HepG2 (cell line): Measurements from ENCODE around the gene SCGB2B2. TPM values are rescaled to one million over a fixed set of nuclear protein-coding genes. Genes with fewer than 3 reads are reported as not detected.

Source experiments
- AGO2 ChIP-seq: fragments of 200-400 bp; formaldehyde crosslinking; optimal IDR thresholded peaks from 2 replicates; pipeline ENCODE3; 2017; ENCODE audit warnings: mild to moderate bottlenecking, low read depth, low read length, moderate library complexity
- ASH2L ChIP-seq: fragments of 300-600, 200-600 bp; sonication (generic); IDR thresholded peaks from 2 replicates; pipeline ENCODE4 v1.7.0; 2017; ENCODE audit warnings: low read depth, mild to moderate bottlenecking, moderate library complexity, mixed read lengths, low read length; ENCODE audit not compliant: insufficient read length
- CENPX ChIP-seq: sonication (generic); formaldehyde crosslinking; IDR thresholded peaks from 2 replicates; pipeline ENCODE4 v1.9.0; 2021; ENCODE audit warnings: mild to moderate bottlenecking, missing genetic modification reagents, moderate library complexity
- CREBL2 ChIP-seq: sonication (generic); formaldehyde crosslinking; IDR thresholded peaks from 2 replicates; pipeline ENCODE4 v1.8.1; 2023; ENCODE audit warnings: missing genetic modification reagents, mild to moderate bottlenecking, borderline replicate concordance
- DPF2 ChIP-seq: sonication (generic); formaldehyde crosslinking; IDR thresholded peaks from 2 replicates; pipeline ENCODE4 v1.4.0; 2020; ENCODE audit warnings: mild to moderate bottlenecking, low read depth, missing genetic modification reagents, borderline replicate concordance
- ELF3 ChIP-seq: IDR thresholded peaks from 2 replicates; pipeline ENCODE4 v1.6.1; 2016; ENCODE audit warnings: missing genetic modification reagents, missing compliant biosample characterization
- ETV5 ChIP-seq: IDR thresholded peaks from 2 replicates; pipeline ENCODE4 v1.6.1; 2018; ENCODE audit warnings: missing biosample characterization, missing genetic modification reagents, inconsistent platforms, borderline replicate concordance
- HOXA7 ChIP-seq: sonication (generic); formaldehyde crosslinking; IDR thresholded peaks from 2 replicates; pipeline ENCODE4 v1.8.1; 2022; ENCODE audit warnings: mild to moderate bottlenecking, missing genetic modification reagents, moderate library complexity
- MTA1 ChIP-seq: sonication (generic); formaldehyde crosslinking; IDR thresholded peaks from 2 replicates; pipeline ENCODE4 v1.4.0; 2020; ENCODE audit warnings: missing genetic modification reagents, mild to moderate bottlenecking, borderline replicate concordance
- NFKB2 ChIP-seq: sonication (generic); formaldehyde crosslinking; IDR thresholded peaks from 2 replicates; pipeline ENCODE4 v1.4.0; 2020; ENCODE audit warnings: missing genetic modification reagents, borderline replicate concordance
- PHF21A ChIP-seq: sonication (generic); formaldehyde crosslinking; IDR thresholded peaks from 2 replicates; pipeline ENCODE4 v1.5.0; 2020; ENCODE audit warnings: mild to moderate bottlenecking, missing genetic modification reagents
- PHF8 ChIP-seq: sonication (generic); formaldehyde crosslinking; IDR thresholded peaks from 2 replicates; pipeline ENCODE4 v1.5.0; 2020; ENCODE audit warnings: missing genetic modification reagents
- PRMT3 ChIP-seq: sonication (generic); formaldehyde crosslinking; IDR thresholded peaks from 2 replicates; pipeline ENCODE4 v1.8.1; 2022; ENCODE audit warnings: low read depth, mild to moderate bottlenecking, moderate library complexity, missing genetic modification reagents, borderline replicate concordance
- SAP130 ChIP-seq: IDR thresholded peaks from 2 replicates; pipeline ENCODE4 v1.6.1; 2016; ENCODE audit warnings: low read depth
- SIX1 ChIP-seq: sonication (generic); formaldehyde crosslinking; IDR thresholded peaks from 2 replicates; pipeline ENCODE4 v1.4.0; 2020; ENCODE audit warnings: missing genetic modification reagents, borderline replicate concordance
- SIX4 ChIP-seq: sonication (generic); formaldehyde crosslinking; IDR thresholded peaks from 2 replicates; pipeline ENCODE4 v1.4.0; 2020; ENCODE audit warnings: missing genetic modification reagents
- SMARCE1 ChIP-seq: fragments of 450-650 bp; IDR thresholded peaks from 2 replicates; pipeline ENCODE4 v1.6.1; 2017; ENCODE audit warnings: borderline replicate concordance
- SRSF4 ChIP-seq: fragments of 200-400 bp; formaldehyde crosslinking; IDR thresholded peaks from one replicate; pipeline ENCODE4 v1.6.1; 2018; ENCODE audit warnings: mild to moderate bottlenecking, low read depth, low read length, moderate library complexity; ENCODE audit not compliant: poor library complexity, severe bottlenecking
- YEATS4 ChIP-seq: sonication (generic); formaldehyde crosslinking; IDR thresholded peaks from 2 replicates; pipeline ENCODE4 v1.4.0; 2020; ENCODE audit warnings: missing genetic modification reagents, borderline replicate concordance
- ZFX ChIP-seq: sonication (generic); formaldehyde crosslinking; IDR thresholded peaks from 2 replicates; pipeline ENCODE4 v1.4.0; 2020; ENCODE audit warnings: mild to moderate bottlenecking, low read depth, missing genetic modification reagents, moderate library complexity
- ZKSCAN8 ChIP-seq: IDR thresholded peaks from 2 replicates; pipeline ENCODE4 v1.6.1; 2016; ENCODE audit warnings: borderline replicate concordance, missing genetic modification reagents, missing compliant biosample characterization
- ZNF136 ChIP-seq: sonication (generic); formaldehyde crosslinking; IDR thresholded peaks from 2 replicates; pipeline ENCODE4 v1.8.1; 2022; ENCODE audit warnings: low read depth, mild to moderate bottlenecking, moderate library complexity, missing genetic modification reagents
- ZNF33A ChIP-seq: sonication (generic); formaldehyde crosslinking; IDR thresholded peaks from 2 replicates; pipeline ENCODE4 v1.5.1; 2020; ENCODE audit warnings: missing genetic modification reagents, mild to moderate bottlenecking, moderate library complexity, borderline replicate concordance
- ZNF547 ChIP-seq: sonication (generic); formaldehyde crosslinking; IDR thresholded peaks from 2 replicates; pipeline ENCODE4 v1.5.1; 2020; ENCODE audit warnings: mild to moderate bottlenecking, missing genetic modification reagents
- ZNF556 ChIP-seq: sonication (generic); formaldehyde crosslinking; IDR thresholded peaks from 2 replicates; pipeline ENCODE4 v1.4.0; 2020; ENCODE audit warnings: mild to moderate bottlenecking, missing genetic modification reagents, borderline replicate concordance
- ZNF777 ChIP-seq: sonication (generic); formaldehyde crosslinking; IDR thresholded peaks from 2 replicates; pipeline ENCODE4 v1.4.0; 2020; ENCODE audit warnings: missing genetic modification reagents
- polyA plus RNA-seq, 8 experiments: library from polyadenylated mRNA; depleted of rRNA in 3 of 8; stranded (reverse) in 7 of 8; unstranded in 1 of 8; fragments of >200 nt; fragmentation: Illumina TruSeq in 4 of 8; extraction: Trizol in 4 of 8; gene quantifications; 2 replicates each; pipeline versions ENCODE4 v1.2.1 to v1.2.3, GENCODE V29; 2011 to 2016; ENCODE audit warnings: low read depth in 4 of 8, missing spikeins in 1 of 8, mixed read lengths in 1 of 8; ENCODE audit not compliant: insufficient read depth in 1 of 8
- total RNA-seq, 5 experiments: library from RNA; depleted of rRNA; stranded (reverse); fragments of >200 nt; fragmentation: Illumina TruSeq; extraction: Trizol; gene quantifications; 2 replicates each; pipeline ENCODE4 v1.2.3, GENCODE V29; 2016; ENCODE audit warnings: low read depth in 1 of 5
- TF ChIP-seq, protein P1 (sequence below): sonication (generic); formaldehyde crosslinking; IDR thresholded peaks from 2 replicates; pipeline ENCODE4 v1.8.1; 2023; ENCODE audit warnings: missing genetic modification reagents, inconsistent platforms, borderline replicate concordance
- TF ChIP-seq, protein P2 (sequence below): IDR thresholded peaks from 2 replicates; pipeline ENCODE4 v1.6.1; 2016

SCGB2B2 gene
- total and polyA plus RNA-seq, 2 of the 13 experiments (the other 11 are each of a cell fraction or from before 2014, with no cell fraction given) = 0.03 TPM; not detected in 1

DNA sequence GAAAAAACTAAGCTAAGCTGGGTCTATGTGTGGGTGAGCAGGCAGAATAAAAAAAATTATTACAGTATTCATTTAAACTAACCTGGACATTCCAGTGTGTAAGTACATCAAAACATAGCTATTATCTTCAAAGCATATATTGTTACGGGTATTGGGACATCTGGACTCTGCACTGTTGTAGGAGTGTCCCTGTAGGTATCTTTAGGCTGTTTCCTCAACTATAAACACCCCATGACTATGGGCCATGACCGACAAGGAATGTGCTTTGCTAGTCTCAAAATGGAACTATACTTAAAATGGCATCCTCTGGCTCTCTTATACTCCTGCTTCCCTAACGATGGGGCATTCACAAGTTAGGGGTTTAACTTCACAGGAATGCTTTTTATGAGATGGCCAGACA is 3.4 kb downstream of the SCGB2B2 start (continued):
- no peak for TF ChIP-seq ZNF547 (CRISPR knock-in tag)
- TF ChIP-seq ZNF33A = no peak
- no peak for TF ChIP-seq ZNF777
- peak; percentile 58; the same call in 1 of the 2 replicates for TF ChIP-seq PHF21A
- TF ChIP-seq PRMT3 = no peak
- TF ChIP-seq SAP130 = peak; percentile 63
- TF ChIP-seq ELF3 (CRISPR knock-in tag) = peak; percentile 85
- no peak for TF ChIP-seq CENPX (CRISPR knock-in tag)
- TF ChIP-seq AGO2 = no peak
- TF ChIP-seq, protein P1, sequence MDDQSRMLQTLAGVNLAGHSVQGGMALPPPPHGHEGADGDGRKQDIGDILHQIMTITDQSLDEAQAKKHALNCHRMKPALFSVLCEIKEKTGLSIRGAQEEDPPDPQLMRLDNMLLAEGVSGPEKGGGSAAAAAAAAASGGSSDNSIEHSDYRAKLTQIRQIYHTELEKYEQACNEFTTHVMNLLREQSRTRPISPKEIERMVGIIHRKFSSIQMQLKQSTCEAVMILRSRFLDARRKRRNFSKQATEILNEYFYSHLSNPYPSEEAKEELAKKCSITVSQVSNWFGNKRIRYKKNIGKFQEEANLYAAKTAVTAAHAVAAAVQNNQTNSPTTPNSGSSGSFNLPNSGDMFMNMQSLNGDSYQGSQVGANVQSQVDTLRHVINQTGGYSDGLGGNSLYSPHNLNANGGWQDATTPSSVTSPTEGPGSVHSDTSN (CRISPR knock-in tag) = no peak
- TF ChIP-seq, protein P2, sequence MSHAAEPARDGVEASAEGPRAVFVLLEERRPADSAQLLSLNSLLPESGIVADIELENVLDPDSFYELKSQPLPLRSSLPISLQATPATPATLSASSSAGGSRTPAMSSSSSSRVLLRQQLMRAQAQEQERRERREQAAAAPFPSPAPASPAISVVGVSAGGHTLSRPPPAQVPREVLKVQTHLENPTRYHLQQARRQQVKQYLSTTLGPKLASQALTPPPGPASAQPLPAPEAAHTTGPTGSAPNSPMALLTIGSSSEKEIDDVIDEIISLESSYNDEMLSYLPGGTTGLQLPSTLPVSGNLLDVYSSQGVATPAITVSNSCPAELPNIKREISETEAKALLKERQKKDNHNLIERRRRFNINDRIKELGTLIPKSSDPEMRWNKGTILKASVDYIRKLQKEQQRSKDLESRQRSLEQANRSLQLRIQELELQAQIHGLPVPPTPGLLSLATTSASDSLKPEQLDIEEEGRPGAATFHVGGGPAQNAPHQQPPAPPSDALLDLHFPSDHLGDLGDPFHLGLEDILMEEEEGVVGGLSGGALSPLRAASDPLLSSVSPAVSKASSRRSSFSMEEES (CRISPR knock-in tag) = peak; percentile 96
- TF ChIP-seq SRSF4 = no peak
- TF ChIP-seq CREBL2 (CRISPR knock-in tag) = no peak
- peak; percentile 28; the same call in 1 of the 2 replicates for TF ChIP-seq SIX4 (CRISPR knock-in tag)
- TF ChIP-seq HOXA7 = no peak
- TF ChIP-seq MTA1 (CRISPR knock-in tag) = no peak
- TF ChIP-seq ETV5 (CRISPR knock-in tag) = no peak; the same call in 1 of the 2 replicates
- TF ChIP-seq ASH2L = peak; percentile 75
- no peak for TF ChIP-seq ZNF556
- peak; percentile 93; the same call in 1 of the 2 replicates for TF ChIP-seq SIX1
- TF ChIP-seq PHF8 (CRISPR knock-in tag) = no peak
- TF ChIP-seq ZNF136 (CRISPR knock-in tag) = no peak
- TF ChIP-seq ZKSCAN8 (CRISPR knock-in tag) = peak; percentile 37; the same call in 1 of the 2 replicates
- no peak for TF ChIP-seq SMARCE1
- 0 out of 2 replicates have a peak, but pooled peaks have one; percentile 19 for TF ChIP-seq ZFX (CRISPR knock-in tag)
- no peak for TF ChIP-seq NFKB2
- peak; percentile 60 for TF ChIP-seq DPF2 (CRISPR knock-in tag)
- no peak for TF ChIP-seq YEATS4
